Activated naive CD8-positive, alpha-beta T cell (primary cell): Measurements from ENCODE around the gene NDFIP1.

ENCODE experiments used
- H3K27ac Mint-ChIP-seq: one replicate; pipeline ENCODE4 v1.8.0; 2021; ENCODE audit warnings: mixed read lengths
- H3K27me3 Mint-ChIP-seq: one replicate; pipeline ENCODE4 v1.8.0; 2021; ENCODE audit warnings: mixed read lengths
- H3K36me3 Mint-ChIP-seq: one replicate; pipeline ENCODE4 v1.8.0; 2021; ENCODE audit warnings: mixed read lengths
- H3K4me1 Mint-ChIP-seq: one replicate; pipeline ENCODE4 v1.8.0; 2021; ENCODE audit warnings: low read depth, mixed read lengths
- H3K4me3 Mint-ChIP-seq: one replicate; pipeline ENCODE4 v1.8.0; 2021; ENCODE audit warnings: mild to moderate bottlenecking, mixed read lengths
- H3K9me3 Mint-ChIP-seq: one replicate; pipeline ENCODE4 v1.8.0; 2021; ENCODE audit warnings: low read depth, mixed read lengths

NDFIP1 gene

GRCh38 chr5:142192286-142193113 lies 83.9 kb downstream of the NDFIP1 start:
- Mint-ChIP-seq H3K27me3 (no peaks in the 10 kb centered on the region), H3K4me3 (no peak overlapping the region), H3K27ac (no peak overlapping the region), H3K4me1 (peaks cover 2% of the 10 kb centered on the region), H3K9me3 (no peaks in the 10 kb centered on the region), H3K36me3 (no peaks in the 10 kb centered on the region)

- Mint-ChIP-seq H3K36me3 (no peaks in the 10 kb centered on the region), H3K4me1 (no peaks in the 10 kb centered on the region), H3K9me3 (no peaks in the 10 kb centered on the region), H3K27me3 (no peaks in the 10 kb centered on the region), H3K4me3 (no peak overlapping the region), H3K27ac (no peak overlapping the region)
Observed at GRCh38 chr5:142193114-142193428, 84.5 kb downstream of the NDFIP1 start.

DNA sequence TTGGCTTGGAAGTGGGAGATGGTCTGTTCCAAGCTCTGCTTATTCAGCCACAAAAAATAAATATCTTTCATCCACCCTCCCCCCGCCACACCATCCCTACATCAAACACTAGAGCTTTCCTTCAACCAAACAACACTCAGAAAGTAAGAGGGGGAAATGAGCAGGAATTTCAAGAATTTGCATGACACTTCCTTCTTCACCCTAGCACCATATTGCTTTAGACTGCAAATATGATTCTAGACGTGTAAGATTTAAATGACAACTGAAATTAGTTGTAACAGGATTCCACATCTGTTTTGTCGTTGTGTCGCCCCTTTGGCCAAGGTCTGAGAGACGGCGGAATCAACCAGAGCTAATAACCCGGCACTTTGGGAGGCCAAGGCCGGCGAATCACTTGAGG lies 88.5 kb downstream of the NDFIP1 start:
- Mint-ChIP-seq H3K27me3 (no peaks in the 10 kb centered on the region), H3K9me3 (no peaks in the 10 kb centered on the region), H3K4me3 (no peak overlapping the region), H3K4me1 (no peaks in the 10 kb centered on the region), H3K36me3 (no peaks in the 10 kb centered on the region), H3K27ac (no peak overlapping the region)

DNA sequence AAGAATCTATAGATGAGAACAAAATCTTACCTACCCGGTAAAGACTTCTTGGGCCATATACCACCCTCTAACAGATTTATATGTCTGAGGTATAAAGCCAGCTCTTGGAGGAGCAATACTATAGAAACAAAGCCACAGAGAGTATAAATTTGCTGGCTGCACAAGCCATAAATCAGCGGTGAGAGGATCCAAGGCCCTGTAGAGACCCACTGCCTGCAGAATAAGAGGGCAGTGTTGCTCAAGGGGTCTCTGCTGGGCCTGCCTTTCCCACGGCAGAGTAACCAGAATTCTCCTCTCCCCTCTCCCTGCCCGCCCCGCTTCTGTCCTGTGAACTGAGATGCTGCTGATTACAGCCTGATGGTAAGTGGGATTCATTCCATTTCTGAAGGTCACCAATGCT lies 89.2 kb downstream of the NDFIP1 start:
- Mint-ChIP-seq H3K4me1 (no peaks in the 10 kb centered on the region), H3K36me3 (no peaks in the 10 kb centered on the region), H3K4me3 (no peak overlapping the region), H3K27me3 (no peaks in the 10 kb centered on the region), H3K9me3 (no peaks in the 10 kb centered on the region), H3K27ac (no peak overlapping the region)

GRCh38 chr5:142199388-142199787 lies 90.8 kb downstream of the NDFIP1 start:
- H3K9me3 Mint-ChIP-seq: no peaks in the 10 kb centered on the region
- H3K36me3 Mint-ChIP-seq: no peaks in the 10 kb centered on the region
- no peaks in the 10 kb centered on the region for H3K4me1 Mint-ChIP-seq
- no peak overlapping the region for H3K4me3 Mint-ChIP-seq
- H3K27ac Mint-ChIP-seq: no peak overlapping the region
- no peaks in the 10 kb centered on the region for H3K27me3 Mint-ChIP-seq

DNA sequence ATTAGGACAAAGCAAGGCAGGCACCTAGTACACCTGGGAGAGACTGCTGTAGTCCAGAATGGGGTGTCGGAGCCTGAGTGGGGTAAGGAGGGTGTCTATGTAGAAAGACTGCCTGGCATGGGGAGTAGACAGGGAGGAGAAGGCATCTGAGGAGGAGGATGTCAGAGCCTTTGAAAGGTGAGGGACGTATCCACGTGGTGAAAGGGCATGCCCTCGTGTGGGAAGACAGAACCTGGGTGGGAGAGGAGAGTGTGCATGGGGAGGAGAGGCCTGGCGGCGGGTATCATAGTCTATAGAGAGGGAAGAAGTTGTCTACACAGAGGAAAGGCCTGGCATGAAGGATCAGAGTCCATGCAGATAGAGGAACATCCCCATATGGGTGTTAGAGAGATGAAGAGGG lies 91.8 kb downstream of the NDFIP1 start:
- no peak overlapping the region for H3K27ac Mint-ChIP-seq
- H3K4me1 Mint-ChIP-seq: no peaks in the 10 kb centered on the region
- no peaks in the 10 kb centered on the region for H3K27me3 Mint-ChIP-seq
- H3K4me3 Mint-ChIP-seq: no peak overlapping the region
- H3K9me3 Mint-ChIP-seq: no peaks in the 10 kb centered on the region
- no peaks in the 10 kb centered on the region for H3K36me3 Mint-ChIP-seq

- Mint-ChIP-seq H3K36me3 (no peaks in the 10 kb centered on the region), H3K4me1 (no peaks in the 10 kb centered on the region), H3K9me3 (no peaks in the 10 kb centered on the region), H3K27ac (no peak overlapping the region), H3K4me3 (no peak overlapping the region), H3K27me3 (no peaks in the 10 kb centered on the region)
Observed at GRCh38 chr5:142201471-142201887, 92.9 kb downstream of the NDFIP1 start.

- H3K27ac Mint-ChIP-seq: no peak overlapping the region
- H3K27me3 Mint-ChIP-seq: no peaks in the 10 kb centered on the region
- H3K4me1 Mint-ChIP-seq: no peaks in the 10 kb centered on the region
- no peaks in the 10 kb centered on the region for H3K36me3 Mint-ChIP-seq
- no peaks in the 10 kb centered on the region for H3K9me3 Mint-ChIP-seq
- no peak overlapping the region for H3K4me3 Mint-ChIP-seq
Observed at GRCh38 chr5:142202282-142202681, 93.7 kb downstream of the NDFIP1 start.
